HUDEP-2 (cell line): ENCODE measurements around the gene CSTA.

Experiments used
- DNase-seq, 76 experiments: peaks; one replicate each; lab custom pipeline; 2025; ENCODE audit not compliant: unreplicated experiment in 76 of 76; lab: John Stamatoyannopoulos, UW

CSTA gene

DNA sequence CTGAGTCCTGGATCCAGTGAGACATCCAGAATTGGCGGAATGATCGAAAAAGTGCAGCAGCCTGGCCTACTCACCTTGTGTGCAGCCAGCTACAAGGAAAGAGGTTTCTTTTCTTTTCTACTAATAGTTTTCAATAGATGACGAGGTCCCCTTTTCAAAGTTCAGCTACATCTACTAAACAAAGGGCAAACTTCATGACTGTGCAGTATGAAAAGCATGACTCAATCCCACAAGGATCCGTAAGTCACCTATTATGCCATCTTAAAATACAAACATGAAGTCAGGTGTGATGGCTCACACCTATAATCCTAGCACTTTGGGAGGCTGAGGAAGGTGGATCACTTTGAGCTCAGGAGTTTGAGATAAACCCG lies 41.3 kb downstream of the CSTA start:
- no peak for DNase-seq

GRCh38 chr3:122374034-122374433 lies 49.0 kb downstream of the CSTA start:
- no peak for DNase-seq

GRCh38 chr3:122377975-122378374 lies 52.9 kb downstream of the CSTA start:
- no peak for DNase-seq

DNA sequence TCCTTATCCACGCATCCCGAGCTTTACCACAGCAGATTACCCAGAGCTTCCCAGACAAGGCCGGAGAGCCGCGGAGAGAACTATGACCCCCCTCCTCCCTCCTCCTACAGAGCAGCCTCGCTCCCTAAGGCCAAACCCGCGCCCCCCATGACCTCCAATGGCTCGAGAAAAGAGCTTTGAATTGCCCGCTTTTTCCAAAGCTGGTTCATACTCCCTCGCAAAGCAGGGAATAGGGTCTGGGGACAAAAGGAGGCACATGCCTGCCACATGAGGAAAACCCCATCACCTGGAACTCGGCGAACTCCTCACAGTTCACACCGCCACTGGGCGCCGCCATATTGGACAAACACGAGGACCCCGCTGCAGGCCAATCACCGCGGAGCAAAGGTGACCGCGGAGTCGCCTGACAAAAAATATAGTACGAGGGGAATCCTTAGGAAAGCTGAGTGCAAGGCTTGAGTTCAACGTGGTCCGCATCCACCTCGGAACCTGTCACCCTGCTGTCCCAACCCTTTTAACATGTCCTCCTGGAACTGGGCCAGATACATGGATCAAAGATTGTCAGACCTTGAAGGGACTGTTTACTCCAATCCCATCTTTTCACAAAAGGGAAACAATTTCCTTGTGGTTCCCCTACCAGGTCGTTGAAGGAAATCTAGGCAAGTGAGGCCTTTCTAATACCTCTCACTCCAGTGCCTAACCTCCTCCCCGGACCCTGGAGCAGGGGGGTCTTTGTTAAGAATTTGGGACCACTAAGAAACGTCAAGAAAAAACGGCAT lies 58.0 kb downstream of the CSTA start, which contains the start of gene MIX23:
MIX23 (minus strand) TSS at position 344 of the 779 bp plus-strand sequence; CDS start at position 337, 7 bp downstream.
- DNase-seq = peak in 74 of 76 experiments; percentile 34 to 90 (median 77)

GRCh38 chr3:122383771-122384697 lies 59.0 kb downstream of the CSTA start, which contains the start of gene FAM162A:
Gene FAM162A, plus strand, starts transcription at chr3:122384182. Its CDS starts 84 bp downstream, at chr3:122384266.
- peak in 75 of 76 experiments; percentile 25 to 93 (median 88) for DNase-seq

DNA sequence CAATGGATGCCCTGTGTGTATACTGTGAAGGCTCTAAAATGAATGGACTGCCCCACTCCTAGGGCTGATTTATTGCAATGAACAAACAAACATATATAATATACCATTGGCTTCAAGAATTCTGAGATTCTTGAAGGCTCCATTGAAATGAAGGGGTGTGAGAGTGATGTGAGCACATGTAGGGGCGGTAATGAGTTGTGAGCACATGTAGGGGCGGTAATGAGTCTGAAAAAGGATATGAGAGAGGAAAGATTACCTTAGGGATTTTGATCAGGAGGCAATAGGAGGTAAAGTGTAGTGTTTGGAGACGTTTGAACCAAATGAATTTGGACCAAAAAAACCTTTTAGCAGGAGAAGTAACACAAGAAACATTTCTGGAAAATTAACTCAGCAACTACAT lies 62.7 kb downstream of the CSTA start:
- no peak for DNase-seq

- DNase-seq = no peak
Measured at GRCh38 chr3:122389197-122389596, 64.1 kb downstream of the CSTA start.

DNA sequence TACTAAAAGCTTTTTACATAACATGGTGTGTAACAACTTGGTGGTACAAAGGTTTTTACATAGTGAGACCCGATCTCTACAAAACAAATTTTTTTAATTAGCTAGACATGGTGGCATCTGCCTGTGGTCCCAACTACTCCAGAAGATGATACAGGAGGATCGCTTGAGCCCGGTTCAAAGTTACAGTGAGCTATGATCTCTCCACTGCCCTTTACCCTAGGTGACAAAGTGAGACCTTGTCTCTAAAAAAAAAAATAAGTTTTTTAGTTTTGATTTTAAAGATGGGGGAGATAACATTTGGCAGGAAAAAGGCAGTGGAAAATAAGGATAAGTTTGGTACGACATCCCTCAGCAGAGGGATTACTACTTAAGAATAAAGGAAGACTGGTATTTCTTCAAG lies 64.8 kb downstream of the CSTA start:
- no peak for DNase-seq

GRCh38 chr3:122390665-122391064 lies 65.6 kb downstream of the CSTA start:
- peak in 7 of 76 experiments; percentile 1 to 29 (median 6) for DNase-seq
